ENCODE results near the gene CHSY1. TPM values are rescaled to one million over a fixed set of nuclear protein-coding genes. Genes with fewer than 3 reads are reported as not detected.
A peak's percentile ranks its signal among the peaks of the same experiment; 100 is the strongest.

CHSY1 gene
- total RNA-seq, 3 donors from 2014 or later: 7.7 to 15.5 (median 12.6) TPM

GRCh38 chr15:101193806-101194545, 57.9 kb downstream of the CHSY1 start:
- peak; percentile 7 for ATAC-seq
- intact Hi-C loops (cut with DNase I, micrococcal nuclease): no loop called here
- no peaks in the 10 kb centered on the region for H3K9me3 ChIP-seq
- H3K36me3 ChIP-seq (ENCODE audit: low read depth): no peaks in the 10 kb centered on the region
- H3K4me1 ChIP-seq (ENCODE audit: low read depth): peaks cover 9% of the 10 kb centered on the region
- H3K4me3 ChIP-seq: no peak overlapping the region
- DNase-seq: no peak
- no peak for TF ChIP-seq CTCF (IDR thresholded peaks at IDR 0.05)

GRCh38 chr15:101193120-101193644, 58.7 kb downstream of the CHSY1 start:
- H3K4me1 ChIP-seq (ENCODE audit: low read depth): peaks cover 7% of the 10 kb centered on the region
- intact Hi-C loops (cut with DNase I, micrococcal nuclease): no loop called here
- ATAC-seq: peak; percentile 44

GRCh38 chr15:101192081-101192480, 59.8 kb downstream of the CHSY1 start:
- DNase-seq: no peak
- Histone ChIP-seq H3K36me3 (ENCODE audit: low read depth) (no peaks in the 10 kb centered on the region), H3K4me3 (no peak overlapping the region), H3K4me1 (ENCODE audit: low read depth) (peaks cover 7% of the 10 kb centered on the region), H3K9me3 (no peaks in the 10 kb centered on the region)
- no peak for ATAC-seq
- TF ChIP-seq CTCF (IDR thresholded peaks at IDR 0.05): no peak
- intact Hi-C loops (cut with DNase I, micrococcal nuclease): no loop called here

More at GRCh38 chr15:101193120-101193644, 58.7 kb downstream of the CHSY1 start:
- Histone ChIP-seq H3K4me3 (no peak overlapping the region), H3K36me3 (ENCODE audit: low read depth) (no peaks in the 10 kb centered on the region), H3K9me3 (no peaks in the 10 kb centered on the region)
- no peak for TF ChIP-seq CTCF (IDR thresholded peaks at IDR 0.05)
- DNase-seq: no peak

GRCh38 chr15:101191242-101191641, 60.6 kb downstream of the CHSY1 start:
- H3K9me3 ChIP-seq: no peaks in the 10 kb centered on the region
- no peak for ATAC-seq
- TF ChIP-seq CTCF (IDR thresholded peaks at IDR 0.05): no peak
- H3K36me3 ChIP-seq (ENCODE audit: low read depth): no peaks in the 10 kb centered on the region
- DNase-seq: no peak
- intact Hi-C loops (cut with DNase I, micrococcal nuclease): no loop called here
- peaks cover 7% of the 10 kb centered on the region for H3K4me1 ChIP-seq (ENCODE audit: low read depth)
- H3K4me3 ChIP-seq: no peak overlapping the region

- DNase-seq (no peak), ATAC-seq (no peak)
- peaks cover 7% of the 10 kb centered on the region for H3K4me1 ChIP-seq (ENCODE audit: low read depth)
- TF ChIP-seq CTCF (IDR thresholded peaks at IDR 0.05): no peak
- H3K36me3 ChIP-seq (ENCODE audit: low read depth): no peaks in the 10 kb centered on the region
- H3K9me3 ChIP-seq: no peaks in the 10 kb centered on the region
- intact Hi-C loops (cut with DNase I, micrococcal nuclease): no loop called here
- H3K4me3 ChIP-seq: no peak overlapping the region
Measured at GRCh38 chr15:101190092-101190595, 61.7 kb downstream of the CHSY1 start.
